Peyer's patch (tissue), 4 donors: ENCODE results near the gene FKBP10.

ENCODE experiments used
- POLR2A ChIP-seq, 2 donors: fragments of 450-650 bp; IDR thresholded peaks; one replicate each; pipeline ENCODE4 v1.5.1; 2017; ENCODE audit warnings: antibody characterized with exemption in 2 of 2, mild to moderate bottlenecking in 2 of 2, moderate library complexity in 2 of 2
- TF ChIP-seq, protein P1 (sequence below), 6 experiments: fragments of 450-650 bp in 4 of 6; fragments of 200-600 bp in 2 of 6; sonication (generic) in 1 of 6; IDR thresholded peaks; one replicate each; pipeline ENCODE4 v1.5.1; 2017 to 2019; ENCODE audit warnings: antibody characterized with exemption in 6 of 6, mild to moderate bottlenecking in 3 of 6, moderate library complexity in 1 of 6

DNA sequence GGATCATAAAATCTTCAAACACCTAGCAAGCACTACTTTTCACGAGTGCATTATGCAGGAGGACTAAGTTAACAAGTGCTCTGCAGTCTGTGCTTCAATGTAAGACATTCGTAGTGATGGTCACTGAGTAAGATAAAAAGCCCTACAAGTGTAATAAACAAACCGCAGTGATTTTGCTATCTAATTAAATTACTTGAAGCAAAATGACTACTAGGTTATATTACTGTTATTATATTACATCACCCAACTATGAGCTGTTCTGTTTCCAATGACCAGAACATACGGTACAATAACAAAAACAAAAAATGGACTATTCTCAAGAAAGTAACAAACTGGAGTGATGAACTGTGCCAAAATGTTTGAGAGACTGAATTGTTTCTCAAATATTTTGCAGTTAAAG, 36.0 kb downstream of the FKBP10 start:
- TF ChIP-seq, protein P1, sequence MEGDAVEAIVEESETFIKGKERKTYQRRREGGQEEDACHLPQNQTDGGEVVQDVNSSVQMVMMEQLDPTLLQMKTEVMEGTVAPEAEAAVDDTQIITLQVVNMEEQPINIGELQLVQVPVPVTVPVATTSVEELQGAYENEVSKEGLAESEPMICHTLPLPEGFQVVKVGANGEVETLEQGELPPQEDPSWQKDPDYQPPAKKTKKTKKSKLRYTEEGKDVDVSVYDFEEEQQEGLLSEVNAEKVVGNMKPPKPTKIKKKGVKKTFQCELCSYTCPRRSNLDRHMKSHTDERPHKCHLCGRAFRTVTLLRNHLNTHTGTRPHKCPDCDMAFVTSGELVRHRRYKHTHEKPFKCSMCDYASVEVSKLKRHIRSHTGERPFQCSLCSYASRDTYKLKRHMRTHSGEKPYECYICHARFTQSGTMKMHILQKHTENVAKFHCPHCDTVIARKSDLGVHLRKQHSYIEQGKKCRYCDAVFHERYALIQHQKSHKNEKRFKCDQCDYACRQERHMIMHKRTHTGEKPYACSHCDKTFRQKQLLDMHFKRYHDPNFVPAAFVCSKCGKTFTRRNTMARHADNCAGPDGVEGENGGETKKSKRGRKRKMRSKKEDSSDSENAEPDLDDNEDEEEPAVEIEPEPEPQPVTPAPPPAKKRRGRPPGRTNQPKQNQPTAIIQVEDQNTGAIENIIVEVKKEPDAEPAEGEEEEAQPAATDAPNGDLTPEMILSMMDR (IDR thresholded peaks at IDR 0.05), result no peak
- TF ChIP-seq POLR2A (IDR thresholded peaks at IDR 0.05), result no peak
